GM12891 (cell line): ENCODE measurements around the gene PREX1.

Experiments used
- POLR2A ChIP-seq: IDR thresholded peaks from 2 replicates; pipeline ENCODE4 v1.6.1; 2011; ENCODE audit warnings: low read depth, low read length, control low read depth
- POLR2AphosphoS5 ChIP-seq: IDR thresholded peaks from 2 replicates; pipeline ENCODE4 v1.6.1; 2011; ENCODE audit warnings: low read depth, low read length, control low read depth
- POU2F2 ChIP-seq: IDR thresholded peaks from 2 replicates; pipeline ENCODE4 v1.6.1; 2011; ENCODE audit warnings: low read depth, mild to moderate bottlenecking, control low read depth, low read length, moderate library complexity
- SPI1 ChIP-seq: IDR thresholded peaks from 2 replicates; pipeline ENCODE4 v1.6.1; 2011; ENCODE audit warnings: low read depth, low read length, control low read depth
- TAF1 ChIP-seq: IDR thresholded peaks from 2 replicates; pipeline ENCODE4 v1.6.1; 2011; ENCODE audit warnings: low read depth, low read length, control low read depth

- TF ChIP-seq POLR2AphosphoS5 (no peak), POLR2A (no peak), TAF1 (no peak), SPI1 (no peak), POU2F2 (no peak)
These were observed 167.9 kb downstream of the PREX1 start for GRCh38 chr20:48659858-48660257.
